ENCODE results near the gene MYPOP.

The MYPOP gene

GRCh38 chr19:45864629-45865082 is 37.8 kb downstream of the MYPOP start:
- DNase-seq (ENCODE audit: extremely low read depth in 1 of 2, low read depth in 1 of 2): no peak

- DNase-seq (ENCODE audit: extremely low read depth in 1 of 2, low read depth in 1 of 2): peak in 1 of 2 donors; percentile 23
Measured at GRCh38 chr19:45863840-45864628, 38.4 kb downstream of the MYPOP start, which contains the start of gene FOXA3. Gene FOXA3 (plus strand): TSS chr19:45864326. CDS start chr19:45864457, 131 bp downstream.

- no peak for DNase-seq (ENCODE audit: extremely low read depth in 1 of 2, low read depth in 1 of 2)
Measured at GRCh38 chr19:45863335-45863839, 39.0 kb downstream of the MYPOP start.

- peak; percentile 94 to 97 for DNase-seq (ENCODE audit: extremely low read depth in 1 of 2, low read depth in 1 of 2)
Measured at GRCh38 chr19:45862564-45863334, 39.7 kb downstream of the MYPOP start, which contains the start of gene SYMPK. Gene SYMPK (minus strand): TSS chr19:45863147. CDS start chr19:45854495, 8,652 bp downstream.

- DNase-seq (ENCODE audit: extremely low read depth in 1 of 2, low read depth in 1 of 2): no peak
Measured at GRCh38 chr19:45862271-45862563, 40.2 kb downstream of the MYPOP start.

GRCh38 chr19:45860359-45861259 is 41.8 kb downstream of the MYPOP start:
- no peak for DNase-seq (ENCODE audit: extremely low read depth in 1 of 2, low read depth in 1 of 2)

- no peak for DNase-seq (ENCODE audit: extremely low read depth in 1 of 2, low read depth in 1 of 2)
Measured at GRCh38 chr19:45854167-45854778, 48.1 kb downstream of the MYPOP start.

GRCh38 chr19:45852983-45853382 is 49.4 kb downstream of the MYPOP start:
- no peak for DNase-seq (ENCODE audit: extremely low read depth in 1 of 2, low read depth in 1 of 2)

GRCh38 chr19:45852145-45852750 is 50.2 kb downstream of the MYPOP start:
- DNase-seq (ENCODE audit: extremely low read depth in 1 of 2, low read depth in 1 of 2): no peak

GRCh38 chr19:45848922-45849321 is 53.5 kb downstream of the MYPOP start:
- no peak for DNase-seq (ENCODE audit: extremely low read depth in 1 of 2, low read depth in 1 of 2)

GRCh38 chr19:45847663-45848062 is 54.8 kb downstream of the MYPOP start:
- no peak for DNase-seq (ENCODE audit: extremely low read depth in 1 of 2, low read depth in 1 of 2)

GRCh38 chr19:45842198-45842597 is 60.2 kb downstream of the MYPOP start:
- DNase-seq (ENCODE audit: extremely low read depth in 1 of 2, low read depth in 1 of 2): no peak
